GM13977 (cell line): ENCODE results near the gene ACBD6.

Experiments used
- DNase-seq: peaks from one replicate; pipeline ENCODE4 v3.0.0; 2012; ENCODE audit warnings: low spot score
- CTCF ChIP-seq: IDR thresholded peaks from 2 replicates; pipeline ENCODE4 v1.5.1; 2012; ENCODE audit warnings: mild to moderate bottlenecking, control low read depth; ENCODE audit not compliant: insufficient read depth; ENCODE audit errors: extremely low read depth, missing control alignments
- in situ Hi-C: fragments of 300-500 bp; cut with MboI; formaldehyde crosslinking; loops from one replicate; pipeline ENCODE4 v1.12.0; 2022; ENCODE audit warnings: low sequenced_read_pairs, low pct_unique_long_range_greater_than_20kb, mixed read lengths, inconsistent platforms; ENCODE audit not compliant: unreplicated experiment

ACBD6 gene

GRCh38 chr1:180279651-180280050 is 222.7 kb downstream of the ACBD6 start:
- in situ Hi-C loops = no loop called here
- no peak for TF ChIP-seq CTCF
- DNase-seq = no peak

- no peak for TF ChIP-seq CTCF
- in situ Hi-C loops = no loop called here
- no peak for DNase-seq
Measured at GRCh38 chr1:180278596-180279395, 223.6 kb downstream of the ACBD6 start.

GRCh38 chr1:180278194-180278515 is 224.2 kb downstream of the ACBD6 start:
- DNase-seq = no peak
- in situ Hi-C loops = no loop called here
- TF ChIP-seq CTCF = no peak

GRCh38 chr1:180277476-180278193 is 224.7 kb downstream of the ACBD6 start:
- in situ Hi-C loops = no loop called here
- TF ChIP-seq CTCF = no peak
- no peak for DNase-seq

- in situ Hi-C loops = no loop called here
Measured at GRCh38 chr1:180275726-180276125, 226.7 kb downstream of the ACBD6 start.

GRCh38 chr1:180274221-180274620 is 228.2 kb downstream of the ACBD6 start:
- in situ Hi-C loops = no loop called here
- TF ChIP-seq CTCF = no peak
- no peak for DNase-seq

More at GRCh38 chr1:180275726-180276125, 226.7 kb downstream of the ACBD6 start:
- no peak for TF ChIP-seq CTCF
- DNase-seq = no peak
